HL-60 (cell line): ENCODE data around the gene AHCY.
"Not testable (repeated sequence)": the region's sequence is repeated elsewhere in the genome, so short reads cannot be mapped to it uniquely, and the experiment has no call there.

Experiments
- POLR2AphosphoS5 ChIP-seq: IDR thresholded peaks from 2 replicates; pipeline ENCODE4 v1.6.1; 2012; ENCODE audit warnings: low read depth
- SPI1 ChIP-seq: IDR thresholded peaks from 2 replicates; pipeline ENCODE4 v1.6.1; 2012; ENCODE audit warnings: low read depth, mild to moderate bottlenecking, borderline replicate concordance

- not testable (repeated sequence) for TF ChIP-seq SPI1, POLR2AphosphoS5
These were observed 25.1 kb upstream of the AHCY start for GRCh38 chr20:34328207-34328606.
